HCT116 (cell line): ENCODE data around the gene TAMALIN. TPM values are rescaled to one million over a fixed set of nuclear protein-coding genes. Genes with fewer than 3 reads are reported as not detected.

ENCODE experiments used
- ATAC-seq: fragments of 200-7000 bp; cut with Tn5 transposase; 2 replicates; pipeline ENCODE4 v1.9.1; 2020; ENCODE audit warnings: mild to moderate bottlenecking, moderate library complexity
- BruUV-seq: library from RNA; stranded (reverse); fragments of 400-500 nt; replicated peaks from 2 replicates; lab custom pipeline; 2021; lab: Mats Ljungman, UMichigan
- CTCF ChIA-PET: fragments of 300-600 bp; sonication (Branson Sonifier 250); formaldehyde crosslinking; loops from one replicate; lab custom pipeline; 2021; ENCODE audit warnings: antibody characterized with exemption; lab: Charles Lee
- POLR2A ChIA-PET: fragments of 300-600, 350-600 bp; sonication (Branson Sonifier 250); formaldehyde crosslinking; loops from one replicate; lab custom pipeline; 2021; ENCODE audit warnings: antibody characterized with exemption; lab: Charles Lee
- RAD21 ChIA-PET, 2 experiments: fragments of 300-600 bp; sonication (Branson Sonifier 250); formaldehyde crosslinking; loops; one replicate each; lab custom pipeline; 2023; ENCODE audit warnings: low total read pairs in 2 of 2; ENCODE audit not compliant: uncharacterized antibody in 2 of 2, unreplicated experiment in 2 of 2, low non-redundant PET in 1 of 2; lab: Charles Lee
- DNase-seq: peaks from one replicate; pipeline ENCODE4 v3.0.0-alpha.2; 2010; ENCODE audit warnings: low read depth, low spot score
- H2AFZ ChIP-seq: fragments of 200-600 bp; shearing (Covaris generic), sonication (generic); 2 replicates; pipeline ENCODE4 v1.6.1; 2017; ENCODE audit warnings: low read depth, mixed run types, mixed read lengths, antibody characterized with exemption, low read length; ENCODE audit not compliant: poor library complexity, severe bottlenecking
- H3K27ac ChIP-seq: 2 replicates; pipeline ENCODE4 v1.5.1; 2012; ENCODE audit warnings: low read depth, low read length
- H3K27me3 ChIP-seq: fragments of 200-600 bp; sonication (generic); 2 replicates; pipeline ENCODE4 v1.6.1; 2016; ENCODE audit warnings: mixed run types, low read length, mixed read lengths; ENCODE audit not compliant: insufficient read depth
- H3K36me3 ChIP-seq, 2 experiments: fragments of 200-500 bp in 1 of 2; fragments of 200-600 bp in 1 of 2; sonication (Bioruptor generic) in 1 of 2; sonication (generic) in 1 of 2; 2 replicates each; pipeline versions ENCODE4 v1.5.1 to v1.6.1; 2014 to 2016; ENCODE audit warnings: low read length in 2 of 2, inconsistent platforms in 1 of 2, mixed read lengths in 1 of 2, mixed run types in 1 of 2; ENCODE audit not compliant: insufficient read depth in 2 of 2, control insufficient read depth in 1 of 2
- H3K4me1 ChIP-seq, 2 experiments: fragments of 200-600 bp in 1 of 2; sonication (generic) in 1 of 2; 2 replicates each; pipeline versions ENCODE4 v1.5.1 to v1.6.1; 2012 to 2017; ENCODE audit warnings: low read length in 2 of 2, inconsistent platforms in 1 of 2, mild to moderate bottlenecking in 1 of 2, mixed read lengths in 1 of 2, mixed run types in 1 of 2, moderate library complexity in 1 of 2; ENCODE audit not compliant: insufficient read depth in 2 of 2, control insufficient read depth in 1 of 2
- H3K4me2 ChIP-seq: fragments of 200-600 bp; sonication (generic); 2 replicates; pipeline ENCODE4 v1.6.1; 2017; ENCODE audit warnings: mixed run types, low read length, mixed read lengths
- H3K4me3 ChIP-seq, 2 experiments: fragments of 200-600 bp in 1 of 2; sonication (generic) in 1 of 2; replicated peaks in 1 of 2; 2 replicates each; pipeline ENCODE4 v1.5.1; 2011 to 2016; ENCODE audit warnings: low read length in 2 of 2, control low read depth in 1 of 2, low read depth in 1 of 2, mild to moderate bottlenecking in 1 of 2, mixed read lengths in 1 of 2, mixed run types in 1 of 2
- H3K79me2 ChIP-seq: fragments of 200-600 bp; sonication (generic); 2 replicates; pipeline ENCODE4 v1.6.1; 2017; ENCODE audit warnings: mild to moderate bottlenecking, mixed run types, low read length, moderate library complexity, mixed read lengths; ENCODE audit not compliant: insufficient read depth
- H3K9ac ChIP-seq: fragments of 200-600 bp; sonication (generic); 2 replicates; pipeline ENCODE4 v1.6.1; 2016; ENCODE audit warnings: low read length, mixed read lengths
- H3K9me2 ChIP-seq: fragments of 200-600 bp; sonication (generic), shearing (Covaris generic); 2 replicates; pipeline ENCODE4 v1.6.1; 2017; ENCODE audit warnings: mixed run types, mild to moderate bottlenecking, moderate library complexity; ENCODE audit not compliant: insufficient read depth
- H3K9me3 ChIP-seq, 2 experiments: fragments of 200-500 bp in 1 of 2; fragments of 200-600 bp in 1 of 2; sonication (Bioruptor generic) in 1 of 2; sonication (generic) in 1 of 2; 2 replicates each; pipeline ENCODE4 v1.6.1; 2014 to 2017; ENCODE audit warnings: low read length in 2 of 2, mixed read lengths in 2 of 2, inconsistent platforms in 1 of 2, low read depth in 1 of 2, mild to moderate bottlenecking in 1 of 2, mixed run types in 1 of 2, moderate library complexity in 1 of 2; ENCODE audit not compliant: control insufficient read depth in 1 of 2, insufficient read depth in 1 of 2
- H4K20me1 ChIP-seq: fragments of 200-600 bp; sonication (generic), shearing (Covaris generic); 2 replicates; pipeline ENCODE4 v1.6.1; 2017; ENCODE audit warnings: mixed run types, mild to moderate bottlenecking, moderate library complexity; ENCODE audit not compliant: insufficient read depth
- ATF3 ChIP-seq: IDR thresholded peaks from 2 replicates; pipeline ENCODE4 v1.6.1; 2012
- CBX3 ChIP-seq: IDR thresholded peaks from 2 replicates; pipeline ENCODE4 v1.6.1; 2012; ENCODE audit warnings: low read depth
- CEBPB ChIP-seq: IDR thresholded peaks from 2 replicates; pipeline ENCODE4 v1.6.1; 2012; ENCODE audit warnings: low read depth
- EGR1 ChIP-seq: IDR thresholded peaks from 2 replicates; pipeline ENCODE4 v1.6.1; 2012; ENCODE audit warnings: low read depth
- ELF1 ChIP-seq: IDR thresholded peaks from 2 replicates; pipeline ENCODE4 v1.6.1; 2012; ENCODE audit warnings: low read depth, borderline replicate concordance
- EZH2 ChIP-seq: fragments of 200-600 bp; sonication (generic); IDR thresholded peaks from 2 replicates; pipeline ENCODE4 v1.6.1; 2017; ENCODE audit warnings: antibody characterized with exemption, mixed run types
- EZH2phosphoT487 ChIP-seq: fragments of 200-600 bp; IDR thresholded peaks from 2 replicates; pipeline ENCODE4 v1.6.1; 2018; ENCODE audit warnings: antibody characterized with exemption, borderline replicate concordance
- FOSL1 ChIP-seq: IDR thresholded peaks from 2 replicates; pipeline ENCODE4 v1.6.1; 2012; ENCODE audit warnings: low read depth
- JUND ChIP-seq: IDR thresholded peaks from 2 replicates; pipeline ENCODE4 v1.6.1; 2012
- MAX ChIP-seq: IDR thresholded peaks from 2 replicates; pipeline ENCODE4 v1.6.1; 2012
- POLR2A ChIP-seq: IDR thresholded peaks from 2 replicates; pipeline ENCODE4 v1.7.0; 2011; ENCODE audit warnings: borderline replicate concordance; ENCODE audit not compliant: insufficient read depth, insufficient read length; ENCODE audit errors: extremely low read depth
- POLR2AphosphoS5 ChIP-seq: IDR thresholded peaks from 2 replicates; pipeline ENCODE4 v1.6.1; 2011; ENCODE audit warnings: mild to moderate bottlenecking, low read depth, low read length, moderate library complexity
- RAD21 ChIP-seq: IDR thresholded peaks from 2 replicates; pipeline ENCODE4 v1.6.1; 2012; ENCODE audit warnings: low read depth, mild to moderate bottlenecking
- REST ChIP-seq: IDR thresholded peaks from 2 replicates; pipeline ENCODE4 v1.6.1; 2012; ENCODE audit warnings: low read depth
- SP1 ChIP-seq: IDR thresholded peaks from 2 replicates; pipeline ENCODE4 v1.6.1; 2012; ENCODE audit warnings: low read depth
- SRF ChIP-seq: IDR thresholded peaks from 2 replicates; pipeline ENCODE4 v1.6.1; 2012; ENCODE audit warnings: low read depth
- TCF7L2 ChIP-seq: IDR thresholded peaks from 2 replicates; pipeline ENCODE4 v1.7.0; 2011; ENCODE audit warnings: borderline replicate concordance, inconsistent platforms; ENCODE audit not compliant: insufficient read depth, insufficient read length; ENCODE audit errors: extremely low read depth
- YY1 ChIP-seq: IDR thresholded peaks from 2 replicates; pipeline ENCODE4 v1.6.1; 2011; ENCODE audit warnings: low read length, low read depth, moderate library complexity, mild to moderate bottlenecking; ENCODE audit not compliant: insufficient replicate concordance; ENCODE audit errors: extremely low read depth
- intact Hi-C: fragments of 100-400 bp; cut with micrococcal nuclease; formaldehyde crosslinking; loops from 2 replicates; pipeline ENCODE4 v1.10.0; 2022
- total RNA-seq: library from RNA; stranded (reverse); gene quantifications from one replicate; pipeline ENCODE4 v1.2.1, GENCODE V29; 2021; ENCODE audit not compliant: unreplicated experiment
- TF ChIP-seq, protein P1 (sequence below): IDR thresholded peaks from 2 replicates; pipeline ENCODE4 v1.6.1; 2011; ENCODE audit warnings: mild to moderate bottlenecking, low read length, moderate library complexity; ENCODE audit not compliant: insufficient replicate concordance; ENCODE audit errors: extremely low read depth

The TAMALIN gene
- total RNA-seq, 1 experiment from 2014 or later: 1.1 TPM

- Histone ChIP-seq H3K9me2 (no peaks in the 10 kb centered on the region), H3K27ac (no peak overlapping the region), H3K9ac (no peak overlapping the region), H3K9me3 (no peaks in the 10 kb centered on the region), H3K4me2 (no peak overlapping the region), H3K4me3 (no peak overlapping the region), H4K20me1 (no peaks in the 10 kb centered on the region), H2AFZ (no peak overlapping the region), H3K36me3 (no peaks in the 10 kb centered on the region), H3K4me1 (peaks cover 0 to 7% of the 10 kb centered on the region in 2 experiments; a peak in 2 of 4 replicates), H3K27me3 (no peaks in the 10 kb centered on the region), H3K79me2 (no peaks in the 10 kb centered on the region)
- CTCF ChIA-PET: interaction anchor here (0.9 to 5.5 kb wide), 7 partner anchors 10 to 119 kb away, joined by 3 to 137 read pairs (median 11); no protein-coding TSS in a partner anchor
- no peak for ATAC-seq
- intact Hi-C loops: no loop called here
- DNase-seq: no peak
- TF ChIP-seq POLR2A (no peak), YY1 (no peak), MAX (no peak), CEBPB (no peak), ATF3 (no peak), EZH2 (no peak), RAD21 (no peak), EGR1 (no peak), FOSL1 (no peak), TCF7L2 (no peak), JUND (no peak), ELF1 (no peak), POLR2AphosphoS5 (no peak), EZH2phosphoT487 (no peak), CBX3 (no peak), SRF (no peak), SP1 (no peak), REST (no peak)
- TF ChIP-seq, protein P1, sequence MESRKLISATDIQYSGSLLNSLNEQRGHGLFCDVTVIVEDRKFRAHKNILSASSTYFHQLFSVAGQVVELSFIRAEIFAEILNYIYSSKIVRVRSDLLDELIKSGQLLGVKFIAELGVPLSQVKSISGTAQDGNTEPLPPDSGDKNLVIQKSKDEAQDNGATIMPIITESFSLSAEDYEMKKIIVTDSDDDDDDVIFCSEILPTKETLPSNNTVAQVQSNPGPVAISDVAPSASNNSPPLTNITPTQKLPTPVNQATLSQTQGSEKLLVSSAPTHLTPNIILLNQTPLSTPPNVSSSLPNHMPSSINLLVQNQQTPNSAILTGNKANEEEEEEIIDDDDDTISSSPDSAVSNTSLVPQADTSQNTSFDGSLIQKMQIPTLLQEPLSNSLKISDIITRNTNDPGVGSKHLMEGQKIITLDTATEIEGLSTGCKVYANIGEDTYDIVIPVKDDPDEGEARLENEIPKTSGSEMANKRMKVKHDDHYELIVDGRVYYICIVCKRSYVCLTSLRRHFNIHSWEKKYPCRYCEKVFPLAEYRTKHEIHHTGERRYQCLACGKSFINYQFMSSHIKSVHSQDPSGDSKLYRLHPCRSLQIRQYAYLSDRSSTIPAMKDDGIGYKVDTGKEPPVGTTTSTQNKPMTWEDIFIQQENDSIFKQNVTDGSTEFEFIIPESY: no peak
- POLR2A ChIA-PET: interaction anchor here (3.1 kb wide), 1 partner anchor 21 kb away, joined by 15 read pairs; no protein-coding TSS in a partner anchor
- no TSS peak for BruUV-seq
- RAD21 ChIA-PET: interaction anchor here (0.9 to 2.8 kb wide), 2 partner anchors 20 to 22 kb away, joined by 3 to 21 read pairs; no protein-coding TSS in a partner anchor
Measured at GRCh38 chr12:52003016-52003550, 3.7 kb upstream of the TAMALIN start.
